ENCODE results near the gene OTUB1.

OTUB1 gene

DNA sequence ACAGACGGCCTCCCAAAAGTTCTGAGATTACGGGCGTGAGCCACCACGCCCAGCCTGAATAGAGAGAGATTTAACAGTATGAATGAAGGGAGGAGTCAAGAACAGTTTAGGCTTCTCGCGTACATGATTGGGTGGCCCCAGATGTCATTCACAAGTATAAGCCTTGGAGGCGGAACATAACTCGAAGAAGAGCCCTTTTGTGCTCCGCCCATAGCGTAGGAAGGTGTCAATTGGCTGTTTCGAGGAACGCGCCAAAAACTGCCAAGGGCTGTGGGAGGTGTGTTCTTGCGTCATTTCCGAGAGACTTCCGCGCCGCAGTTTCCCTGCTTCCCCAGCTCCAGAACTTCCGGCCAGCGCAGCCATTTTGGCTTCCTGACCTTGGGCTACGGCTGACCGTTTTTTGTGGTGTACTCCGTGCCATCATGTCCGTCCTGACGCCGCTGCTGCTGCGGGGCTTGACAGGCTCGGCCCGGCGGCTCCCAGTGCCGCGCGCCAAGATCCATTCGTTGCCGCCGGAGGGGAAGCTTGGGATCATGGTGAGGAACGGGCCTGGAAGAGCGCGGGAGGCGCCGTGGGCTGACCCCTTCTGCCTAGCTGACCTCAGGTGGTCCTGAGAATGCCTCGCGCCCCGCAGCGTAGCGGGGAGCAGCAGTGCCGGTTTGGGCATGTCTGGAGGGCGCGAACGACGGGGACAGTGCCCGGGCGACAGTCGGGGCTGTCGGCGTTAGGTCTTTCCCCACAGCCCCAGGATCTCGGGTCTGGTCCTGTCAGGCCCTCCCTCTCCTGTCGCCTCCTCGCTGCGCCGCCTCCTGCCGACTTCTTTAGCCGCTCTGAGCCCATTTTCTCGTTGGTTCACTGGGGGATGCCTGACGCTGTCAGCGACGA, 11.7 kb upstream of the OTUB1 start, which contains the start of gene COX8A:
Gene COX8A, plus strand, starts transcription at position 362 of the 885 bp plus-strand sequence. Its CDS starts 61 bp downstream, at position 423.
- in situ Hi-C loops (cut with MboI; ENCODE audit: low sequenced_read_pairs) = no loop called here

DNA sequence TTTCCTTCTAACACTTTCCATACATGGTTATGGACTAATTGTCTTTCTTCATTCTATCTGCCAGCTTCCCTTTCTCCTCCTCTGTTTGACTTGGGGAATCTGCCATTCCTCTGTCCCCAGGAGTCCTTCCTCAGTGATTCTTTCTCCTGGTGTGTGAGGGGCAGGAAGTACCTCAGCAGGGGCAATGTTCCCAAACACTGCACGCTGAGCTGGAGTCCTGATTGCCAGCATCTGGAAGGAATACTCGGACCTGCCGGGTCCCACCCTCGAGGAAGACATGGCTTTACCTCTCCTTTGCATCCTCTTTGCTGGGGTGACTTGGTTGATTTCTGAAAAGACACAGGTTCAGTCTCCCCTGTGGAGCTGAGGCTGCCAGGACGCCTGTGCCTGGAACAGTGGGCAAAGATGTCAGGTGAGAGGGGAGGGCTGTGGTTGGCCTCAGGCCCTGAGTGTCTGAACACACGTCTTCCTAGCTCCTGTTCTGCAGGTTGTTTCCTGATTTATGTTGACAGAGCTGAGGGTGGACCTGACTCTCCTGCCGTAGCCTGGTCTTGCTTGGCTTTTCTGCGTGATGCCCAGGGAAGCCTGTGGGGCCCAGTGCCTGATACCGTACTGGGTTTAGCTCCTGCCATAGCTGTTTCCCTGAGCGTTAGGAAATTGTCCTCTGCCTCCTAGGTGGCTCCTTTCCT, 7.5 kb upstream of the OTUB1 start:
- in situ Hi-C loops (cut with MboI; ENCODE audit: low sequenced_read_pairs) = no loop called here

DNA sequence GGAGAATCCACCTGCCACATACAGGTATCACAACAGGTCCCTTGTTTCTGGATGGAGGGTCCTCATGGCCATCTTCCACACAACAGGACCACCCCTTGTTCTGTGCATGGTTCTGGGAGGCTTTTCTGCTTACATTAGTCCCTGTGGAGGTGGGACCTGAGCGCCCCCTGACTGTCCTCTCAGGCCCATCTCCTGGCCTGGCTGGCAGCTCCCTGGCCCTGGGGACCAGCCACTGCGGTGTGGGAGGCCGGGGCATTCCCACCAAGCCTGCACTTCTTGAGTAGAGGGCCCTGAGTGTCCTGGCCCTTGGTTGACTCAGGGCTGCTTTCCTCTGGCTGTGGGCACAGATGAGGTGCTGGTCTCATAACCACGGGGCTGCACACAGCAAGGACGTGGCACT, 6.8 kb upstream of the OTUB1 start:
- in situ Hi-C loops (cut with MboI; ENCODE audit: low sequenced_read_pairs) = no loop called here

DNA sequence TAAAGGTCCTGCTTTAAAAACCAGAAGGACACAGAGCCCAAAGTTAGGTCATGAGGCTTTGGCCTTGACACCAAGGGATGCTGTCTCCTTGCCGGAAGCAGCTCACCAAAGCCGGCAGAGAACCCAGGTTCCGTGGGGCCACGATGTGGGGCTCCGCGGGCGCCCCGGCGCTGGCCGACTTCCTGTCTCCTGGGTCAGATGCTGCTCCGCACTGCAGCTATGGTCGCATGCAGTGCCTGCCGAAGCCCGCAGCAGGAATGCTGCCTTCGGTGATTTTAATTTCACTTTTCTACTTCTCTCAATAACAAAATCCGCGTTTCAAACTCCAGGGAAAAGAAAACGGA, 454 bp upstream of the OTUB1 start:
- in situ Hi-C loops (cut with MboI; ENCODE audit: low sequenced_read_pairs) = no loop called here

DNA sequence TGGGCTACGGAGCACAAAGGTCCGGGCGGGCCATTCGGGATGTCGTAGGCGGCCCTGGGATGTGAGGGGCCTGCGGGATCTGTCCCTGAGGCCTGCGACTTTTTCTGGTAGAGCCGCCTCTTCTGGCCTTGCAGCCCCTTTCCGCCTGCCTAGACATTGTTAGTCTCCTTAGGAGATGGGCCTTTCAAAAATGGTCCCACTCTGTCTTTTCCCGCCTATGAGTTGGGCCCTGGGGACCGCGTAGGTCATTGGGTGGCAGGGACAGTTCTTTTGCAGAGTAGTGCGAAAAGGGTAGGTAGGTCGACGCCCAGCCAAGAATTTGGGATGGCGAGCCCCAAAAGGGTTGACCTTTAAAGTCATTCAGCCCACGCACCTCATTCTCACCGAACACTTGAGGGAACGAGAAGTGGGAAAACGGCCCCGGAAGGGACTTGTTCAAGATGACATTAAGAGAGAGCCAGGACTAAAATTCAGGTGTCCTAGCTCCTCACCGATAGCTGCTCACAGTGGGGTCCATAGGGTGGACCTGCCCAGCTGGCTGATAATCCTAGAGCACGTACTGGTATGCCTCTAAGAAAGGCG, 785 bp downstream of the OTUB1 start:
- in situ Hi-C loops (cut with MboI; ENCODE audit: low sequenced_read_pairs) = no loop called here

DNA sequence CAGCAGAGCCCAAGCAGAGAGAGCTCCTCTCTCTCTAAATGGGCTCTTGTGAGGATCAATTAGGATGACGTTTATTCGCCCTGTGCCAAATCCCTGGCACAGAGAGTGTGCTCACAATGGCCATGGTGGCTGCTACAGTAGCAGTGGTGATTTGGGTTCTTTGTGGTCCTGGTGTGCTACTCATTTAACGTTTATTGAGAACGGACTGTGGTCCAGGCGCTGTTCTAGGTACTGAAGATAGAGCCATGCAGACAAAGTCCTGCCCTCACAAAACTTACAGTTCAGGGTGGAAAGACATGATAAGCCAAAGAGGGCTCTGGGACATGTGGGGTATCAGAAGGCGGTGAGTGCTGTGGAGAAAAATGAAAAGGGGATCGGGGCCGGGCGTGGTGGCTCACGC, 5.3 kb downstream of the OTUB1 start:
- in situ Hi-C loops (cut with MboI; ENCODE audit: low sequenced_read_pairs) = no loop called here

DNA sequence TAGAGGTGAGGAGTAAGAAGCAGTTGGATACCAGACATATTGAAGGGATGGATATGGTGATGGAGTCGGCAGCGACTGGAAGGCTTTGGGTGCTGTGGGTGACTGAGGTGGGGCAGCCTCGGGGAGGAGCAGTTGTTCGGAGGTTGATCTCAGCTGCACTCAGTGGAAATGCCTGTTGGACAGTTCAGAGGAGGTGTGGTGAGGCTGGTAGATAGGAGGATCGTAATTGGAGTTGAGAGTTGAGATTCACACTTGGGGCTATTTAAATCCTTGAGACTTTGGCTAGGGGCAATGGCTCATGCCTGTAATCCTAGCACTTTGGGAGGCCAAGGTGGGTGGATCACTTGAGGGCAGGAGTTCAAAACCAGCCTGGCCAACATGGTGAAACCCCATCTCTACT, 6.9 kb downstream of the OTUB1 start:
- in situ Hi-C loops (cut with MboI; ENCODE audit: low sequenced_read_pairs) = no loop called here

DNA sequence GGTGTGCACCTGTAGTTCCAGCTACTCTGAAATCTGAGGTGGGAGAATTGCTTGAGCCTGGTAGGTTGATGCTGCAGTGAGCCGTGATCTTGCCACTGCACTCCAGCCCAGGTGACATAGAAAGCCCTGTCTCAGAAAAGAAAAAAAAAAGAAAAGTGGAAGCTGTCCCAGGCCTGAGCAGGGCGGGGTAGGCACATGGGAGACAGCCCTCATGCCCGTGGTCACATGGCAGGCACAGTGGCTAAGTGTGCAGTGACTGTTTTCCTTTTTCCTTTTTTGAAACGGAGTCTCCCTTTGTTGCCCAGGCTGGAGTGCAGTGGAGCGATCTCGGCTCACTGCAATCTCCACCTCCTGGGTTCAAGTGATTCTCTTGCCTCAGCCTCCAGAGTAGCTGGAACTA, 7.8 kb downstream of the OTUB1 start:
- in situ Hi-C loops (cut with MboI; ENCODE audit: low sequenced_read_pairs) = no loop called here

DNA sequence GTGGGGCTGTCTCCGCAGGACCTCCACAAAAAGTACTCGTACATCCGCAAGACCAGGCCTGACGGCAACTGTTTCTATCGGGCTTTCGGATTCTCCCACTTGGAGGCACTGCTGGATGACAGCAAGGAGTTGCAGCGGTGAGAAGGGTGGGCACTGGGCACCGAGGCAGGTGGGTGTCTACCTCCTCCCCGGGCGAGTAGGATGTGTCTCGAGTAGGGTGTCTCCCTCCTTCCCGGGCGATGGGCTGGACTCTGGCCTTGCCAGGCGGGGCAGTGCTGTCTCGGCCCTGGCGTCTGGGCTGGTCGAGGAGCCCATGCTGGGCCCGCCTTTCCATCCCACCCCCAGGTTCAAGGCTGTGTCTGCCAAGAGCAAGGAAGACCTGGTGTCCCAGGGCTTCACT, 10.3 kb downstream of the OTUB1 start:
- in situ Hi-C loops (cut with MboI; ENCODE audit: low sequenced_read_pairs) = no loop called here

DNA sequence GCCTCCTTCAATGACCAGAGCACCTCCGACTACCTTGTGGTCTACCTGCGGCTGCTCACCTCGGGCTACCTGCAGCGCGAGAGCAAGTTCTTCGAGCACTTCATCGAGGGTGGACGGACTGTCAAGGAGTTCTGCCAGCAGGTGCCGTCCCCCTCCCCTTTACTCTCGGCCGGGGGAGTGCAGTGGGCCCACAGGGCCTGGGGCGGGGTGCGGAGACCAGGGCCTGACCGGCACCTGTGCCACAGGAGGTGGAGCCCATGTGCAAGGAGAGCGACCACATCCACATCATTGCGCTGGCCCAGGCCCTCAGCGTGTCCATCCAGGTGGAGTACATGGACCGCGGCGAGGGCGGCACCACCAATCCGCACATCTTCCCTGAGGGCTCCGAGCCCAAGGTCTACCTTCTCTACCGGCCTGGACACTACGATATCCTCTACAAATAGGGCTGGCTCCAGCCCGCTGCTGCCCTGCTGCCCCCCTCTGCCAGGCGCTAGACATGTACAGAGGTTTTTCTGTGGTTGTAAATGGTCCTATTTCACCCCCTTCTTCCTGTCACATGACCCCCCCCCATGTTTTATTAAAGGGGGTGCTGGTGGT, 11.0 kb downstream of the OTUB1 start:
- in situ Hi-C loops (cut with MboI; ENCODE audit: low sequenced_read_pairs) = no loop called here

DNA sequence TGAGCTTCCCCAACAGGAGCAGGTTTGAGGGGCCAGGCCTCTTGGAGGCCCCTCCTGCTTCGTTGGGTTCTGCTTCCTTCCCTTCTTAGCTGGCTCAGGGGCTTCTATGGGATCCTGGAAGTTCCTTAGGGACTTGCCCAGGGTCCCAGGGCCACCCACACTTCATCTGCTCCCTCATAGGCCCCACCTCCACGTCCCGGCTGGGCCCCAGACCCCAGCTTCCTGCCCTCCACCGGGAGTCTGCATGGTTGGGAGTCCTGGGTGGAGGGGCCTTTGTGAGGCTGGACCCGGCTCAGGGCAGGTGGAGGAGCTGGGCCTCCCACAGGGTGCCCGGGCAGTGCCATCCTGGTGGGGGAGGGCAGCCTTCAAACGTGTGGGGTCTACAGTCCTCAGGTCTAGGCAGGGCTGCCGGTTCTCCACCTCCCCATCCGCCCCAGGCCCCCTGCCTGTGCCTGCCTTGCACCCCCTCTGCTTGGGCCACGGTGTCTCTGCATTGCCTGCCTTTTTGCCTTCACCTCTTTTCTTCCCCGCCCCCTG, 11.6 kb downstream of the OTUB1 start:
- in situ Hi-C loops (cut with MboI; ENCODE audit: low sequenced_read_pairs) = no loop called here

DNA sequence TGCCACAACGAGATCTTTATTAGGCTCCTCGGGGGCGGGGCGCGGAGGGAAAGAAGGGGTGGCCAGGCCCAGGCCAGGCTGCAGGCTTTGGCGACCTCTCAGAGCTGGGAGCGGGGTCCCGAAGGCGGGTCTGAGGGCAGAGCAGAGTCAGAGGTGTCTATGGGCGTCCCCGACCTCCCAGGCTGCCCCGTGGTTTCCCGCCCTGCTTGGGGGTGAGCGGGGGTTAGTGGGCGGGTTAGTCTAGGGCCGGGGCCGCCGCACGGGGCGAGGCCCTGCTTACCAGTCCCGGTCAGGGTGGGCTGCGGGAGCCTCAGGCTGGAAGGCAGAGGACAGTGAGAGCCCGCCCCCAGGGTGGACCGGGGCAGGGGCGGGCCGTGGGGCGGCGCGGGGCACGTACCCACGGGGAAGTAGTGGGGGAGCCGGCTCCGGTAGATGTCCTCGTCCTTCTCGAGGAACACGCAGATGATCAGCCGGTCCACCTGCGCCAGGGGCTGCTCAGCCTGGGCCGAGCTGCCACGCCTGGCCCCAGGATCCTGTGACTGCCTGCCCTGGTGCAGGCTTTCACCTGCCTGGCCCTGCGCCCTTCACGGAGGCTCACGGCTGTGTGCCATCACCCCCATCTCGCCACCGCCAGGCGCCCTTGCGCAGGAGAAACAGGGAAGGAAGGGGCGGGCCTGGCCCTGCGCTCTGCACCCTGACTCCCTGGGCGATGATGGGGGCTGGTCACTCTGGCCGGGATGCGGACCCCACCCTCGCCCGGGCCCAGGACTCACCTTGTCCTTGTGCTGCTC, 12.5 kb downstream of the OTUB1 start:
- in situ Hi-C loops (cut with MboI; ENCODE audit: low sequenced_read_pairs) = no loop called here

DNA sequence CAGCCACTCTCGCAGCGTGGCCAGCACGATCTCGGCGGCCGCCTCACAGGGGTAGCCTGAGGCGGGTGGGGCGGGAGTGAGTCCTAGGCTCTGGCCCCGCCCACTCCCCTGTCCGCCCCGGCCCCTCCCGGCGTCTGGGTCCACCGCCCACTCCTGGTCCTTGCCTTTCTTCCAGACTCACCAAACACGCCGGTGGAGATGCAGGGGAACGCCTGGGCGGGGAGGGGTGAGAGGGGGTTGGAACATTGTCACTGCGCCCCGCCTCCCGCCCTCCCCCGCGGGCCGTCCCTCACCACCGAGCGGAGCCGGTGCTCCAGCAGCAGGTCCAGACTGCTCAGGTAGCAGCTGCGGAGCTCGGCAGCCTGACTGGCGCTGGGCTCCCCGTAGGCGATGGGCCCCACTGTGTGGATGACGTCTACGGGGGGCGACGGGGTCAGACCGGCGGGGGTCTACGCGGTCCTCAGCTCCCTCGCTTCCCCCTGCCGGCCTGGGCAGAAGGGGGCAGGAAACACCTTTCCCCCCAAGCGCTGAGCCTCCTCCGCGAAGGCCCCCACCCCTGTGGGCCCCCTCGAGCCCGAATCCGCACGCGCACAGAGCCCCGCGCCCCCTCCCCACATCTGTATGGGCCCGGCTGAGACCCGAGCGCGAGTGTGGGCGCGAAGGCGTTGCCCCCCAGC, 13.2 kb downstream of the OTUB1 start:
- in situ Hi-C loops (cut with MboI; ENCODE audit: low sequenced_read_pairs) = no loop called here

DNA sequence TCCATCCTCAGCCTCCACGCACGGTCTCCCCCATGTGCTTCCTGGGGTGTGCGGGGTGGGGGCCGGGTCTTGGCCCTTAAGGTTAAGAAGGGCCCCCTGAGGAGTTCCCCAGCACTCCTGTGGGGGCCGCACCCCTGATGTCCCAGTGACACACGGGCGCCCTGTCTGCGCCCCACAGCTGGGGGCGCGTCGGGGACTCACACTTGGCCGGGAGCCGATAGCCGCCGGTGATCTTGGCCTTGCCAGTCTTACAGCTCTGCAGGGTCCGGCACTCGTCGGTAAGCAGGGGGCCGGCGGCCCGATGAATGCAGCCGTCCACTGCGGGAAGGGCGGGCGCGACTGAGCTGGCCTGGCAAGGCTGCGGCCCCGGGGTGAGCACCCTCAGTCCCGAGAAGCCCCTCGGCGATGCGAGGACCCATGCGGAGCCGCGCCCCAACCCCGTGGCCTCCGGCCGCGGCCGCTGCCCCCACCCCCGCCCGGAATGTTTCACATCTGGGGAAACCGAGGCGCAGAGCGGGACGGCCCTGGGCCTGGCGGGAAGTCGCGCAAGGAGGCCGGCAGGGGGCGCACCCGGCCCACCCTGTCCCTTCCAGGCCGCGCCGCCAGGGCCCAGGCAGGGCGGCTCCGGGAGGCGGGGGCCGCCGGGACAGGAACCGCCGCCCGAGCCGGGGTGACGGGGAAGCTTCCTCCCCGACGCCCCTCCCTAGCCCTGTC, 13.9 kb downstream of the OTUB1 start:
- in situ Hi-C loops (cut with MboI; ENCODE audit: low sequenced_read_pairs) = no loop called here

DNA sequence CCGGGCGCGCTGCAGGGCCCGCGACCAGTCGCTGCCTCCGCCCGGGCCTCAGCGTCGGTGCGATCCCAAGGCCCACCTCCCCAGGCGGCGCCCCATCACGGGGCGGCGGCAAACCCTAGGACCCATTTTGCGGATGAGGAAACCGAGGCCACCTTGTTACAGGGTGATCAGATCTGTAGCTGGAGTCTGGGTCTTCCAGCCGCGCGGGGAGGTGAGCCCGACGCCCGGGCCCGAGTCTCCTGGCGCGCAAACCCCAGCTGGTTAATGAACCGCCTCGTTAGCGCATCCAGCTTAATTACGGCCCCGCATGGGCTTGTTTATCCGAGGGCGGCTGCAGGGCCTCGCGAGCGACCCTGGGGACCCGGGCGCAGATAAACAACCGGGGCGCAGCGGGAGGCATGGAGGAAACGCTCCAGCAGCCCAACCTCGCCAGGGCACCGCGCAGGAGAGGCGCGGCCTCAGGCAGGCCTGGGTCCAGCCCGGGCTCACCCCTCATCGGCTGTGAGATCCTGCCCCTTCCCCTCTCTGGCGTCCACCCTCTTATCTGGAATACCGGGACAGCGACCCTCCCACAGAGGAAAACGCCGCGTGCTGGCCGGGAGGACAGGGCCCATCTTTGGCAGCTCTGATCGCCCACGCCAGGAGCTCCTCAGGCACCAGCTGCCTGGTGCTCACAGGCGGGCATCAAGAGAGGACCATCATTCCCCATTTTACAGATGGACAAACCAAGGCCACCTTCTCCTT, 14.7 kb downstream of the OTUB1 start:
- in situ Hi-C loops (cut with MboI; ENCODE audit: low sequenced_read_pairs) = no loop called here

DNA sequence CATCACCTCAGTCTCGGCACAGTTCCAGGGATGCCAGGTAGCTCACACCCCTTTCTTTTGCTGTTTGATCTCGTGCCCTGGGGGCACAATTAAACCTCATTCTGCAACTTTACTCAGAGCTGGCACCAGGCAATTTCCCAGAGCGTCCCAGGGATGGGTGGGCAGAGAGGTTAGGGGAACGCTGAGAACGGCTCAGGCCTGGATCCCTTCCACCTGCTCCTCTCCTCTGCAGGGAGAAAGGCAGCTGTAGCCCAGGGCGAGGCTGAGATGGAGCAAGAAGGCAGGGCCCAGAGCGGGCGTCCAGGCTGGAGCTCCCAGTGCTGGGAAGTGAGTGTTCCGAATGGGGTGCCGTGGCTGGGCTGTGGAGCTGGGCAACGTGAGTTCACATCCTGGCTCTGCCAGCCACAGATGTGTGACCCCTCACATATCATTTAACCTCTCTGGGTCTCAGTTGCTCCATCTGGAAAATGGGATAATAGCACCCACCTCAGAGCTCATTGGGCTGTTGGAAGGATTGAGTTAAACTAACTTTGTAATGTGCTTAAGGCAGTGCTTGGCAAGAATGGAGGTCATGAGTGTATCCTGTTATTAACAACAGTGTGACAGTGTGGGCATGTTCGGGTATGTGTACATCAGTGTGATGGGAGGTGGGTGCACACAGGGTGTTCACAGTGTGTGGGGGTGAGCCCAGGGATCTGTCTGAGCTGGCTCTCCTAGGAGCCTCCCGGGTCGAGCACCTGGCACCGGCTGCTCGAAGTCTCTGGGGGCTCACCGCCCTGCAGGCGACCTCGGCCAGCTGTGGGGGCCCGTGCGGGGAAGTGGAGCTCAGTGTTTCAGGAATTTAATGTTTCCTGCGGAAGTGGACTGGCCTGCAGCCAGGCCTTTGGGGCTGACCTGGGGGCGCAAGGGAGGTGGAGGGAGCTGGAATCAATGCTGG, 15.5 kb downstream of the OTUB1 start:
- in situ Hi-C loops (cut with MboI; ENCODE audit: low sequenced_read_pairs) = no loop called here

DNA sequence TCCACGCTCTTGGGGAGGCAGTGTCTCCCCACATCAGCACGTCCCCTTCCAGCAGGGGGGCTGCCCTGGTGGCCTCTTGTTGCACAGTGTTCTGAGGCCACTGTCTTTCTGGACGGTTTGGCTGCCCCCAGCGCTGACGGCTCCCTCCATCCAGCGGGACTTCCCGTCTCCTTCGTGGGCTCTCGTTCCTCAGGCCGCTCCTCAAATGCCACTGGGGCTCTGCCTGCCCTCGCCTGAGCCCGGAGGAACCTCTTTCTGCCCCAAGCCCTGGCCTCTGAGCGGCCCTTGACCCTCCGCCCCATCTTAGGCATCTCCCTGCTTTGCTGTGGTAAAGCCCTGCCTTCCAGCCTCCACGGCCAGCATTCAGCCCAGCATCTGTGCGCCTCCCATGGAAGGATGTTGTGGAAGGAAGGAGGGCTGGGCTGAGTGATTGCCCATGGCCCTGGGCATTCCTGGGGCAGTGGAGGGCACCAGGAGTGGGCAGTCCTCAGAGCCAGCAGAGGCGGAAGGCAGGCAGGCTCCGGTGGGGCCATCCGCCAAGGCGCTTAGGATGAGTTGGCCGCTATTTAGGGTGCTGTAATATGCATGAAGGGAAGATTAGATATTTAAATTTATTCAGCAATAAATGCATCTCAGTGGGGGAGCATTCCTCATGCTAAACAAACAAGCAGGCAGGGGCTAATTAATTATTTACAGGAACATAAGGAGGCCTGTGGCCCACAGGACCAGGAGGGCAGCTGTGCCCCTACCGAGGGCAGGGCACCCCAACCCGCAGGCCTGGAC, 17.8 kb downstream of the OTUB1 start:
- in situ Hi-C loops (cut with MboI; ENCODE audit: low sequenced_read_pairs) = no loop called here
